ENCODE measurements around the gene HIGD1A.

- TF ChIP-seq POLR2AphosphoS5 (IDR thresholded peaks at IDR 0.05; ENCODE audit: low read depth, low read length) (no peak), JUND (IDR thresholded peaks at IDR 0.05) (no peak), NRF1 (IDR thresholded peaks at IDR 0.05; ENCODE audit: low read depth, low read length) (no peak), RFX5 (IDR thresholded peaks at IDR 0.05; ENCODE audit: low read length) (no peak), MXI1 (IDR thresholded peaks at IDR 0.05; ENCODE audit: low read depth, low read length) (no peak), USF2 (IDR thresholded peaks at IDR 0.05; ENCODE audit: borderline replicate concordance, low read depth, low read length) (no peak), SIN3A (IDR thresholded peaks at IDR 0.05; ENCODE audit: borderline replicate concordance, low read depth, low read length) (no peak)
- TF ChIP-seq, protein P1, sequence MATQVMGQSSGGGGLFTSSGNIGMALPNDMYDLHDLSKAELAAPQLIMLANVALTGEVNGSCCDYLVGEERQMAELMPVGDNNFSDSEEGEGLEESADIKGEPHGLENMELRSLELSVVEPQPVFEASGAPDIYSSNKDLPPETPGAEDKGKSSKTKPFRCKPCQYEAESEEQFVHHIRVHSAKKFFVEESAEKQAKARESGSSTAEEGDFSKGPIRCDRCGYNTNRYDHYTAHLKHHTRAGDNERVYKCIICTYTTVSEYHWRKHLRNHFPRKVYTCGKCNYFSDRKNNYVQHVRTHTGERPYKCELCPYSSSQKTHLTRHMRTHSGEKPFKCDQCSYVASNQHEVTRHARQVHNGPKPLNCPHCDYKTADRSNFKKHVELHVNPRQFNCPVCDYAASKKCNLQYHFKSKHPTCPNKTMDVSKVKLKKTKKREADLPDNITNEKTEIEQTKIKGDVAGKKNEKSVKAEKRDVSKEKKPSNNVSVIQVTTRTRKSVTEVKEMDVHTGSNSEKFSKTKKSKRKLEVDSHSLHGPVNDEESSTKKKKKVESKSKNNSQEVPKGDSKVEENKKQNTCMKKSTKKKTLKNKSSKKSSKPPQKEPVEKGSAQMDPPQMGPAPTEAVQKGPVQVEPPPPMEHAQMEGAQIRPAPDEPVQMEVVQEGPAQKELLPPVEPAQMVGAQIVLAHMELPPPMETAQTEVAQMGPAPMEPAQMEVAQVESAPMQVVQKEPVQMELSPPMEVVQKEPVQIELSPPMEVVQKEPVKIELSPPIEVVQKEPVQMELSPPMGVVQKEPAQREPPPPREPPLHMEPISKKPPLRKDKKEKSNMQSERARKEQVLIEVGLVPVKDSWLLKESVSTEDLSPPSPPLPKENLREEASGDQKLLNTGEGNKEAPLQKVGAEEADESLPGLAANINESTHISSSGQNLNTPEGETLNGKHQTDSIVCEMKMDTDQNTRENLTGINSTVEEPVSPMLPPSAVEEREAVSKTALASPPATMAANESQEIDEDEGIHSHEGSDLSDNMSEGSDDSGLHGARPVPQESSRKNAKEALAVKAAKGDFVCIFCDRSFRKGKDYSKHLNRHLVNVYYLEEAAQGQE (IDR thresholded peaks at IDR 0.05; ENCODE audit: low read depth, low read length): no peak
- TF ChIP-seq, protein P2, sequence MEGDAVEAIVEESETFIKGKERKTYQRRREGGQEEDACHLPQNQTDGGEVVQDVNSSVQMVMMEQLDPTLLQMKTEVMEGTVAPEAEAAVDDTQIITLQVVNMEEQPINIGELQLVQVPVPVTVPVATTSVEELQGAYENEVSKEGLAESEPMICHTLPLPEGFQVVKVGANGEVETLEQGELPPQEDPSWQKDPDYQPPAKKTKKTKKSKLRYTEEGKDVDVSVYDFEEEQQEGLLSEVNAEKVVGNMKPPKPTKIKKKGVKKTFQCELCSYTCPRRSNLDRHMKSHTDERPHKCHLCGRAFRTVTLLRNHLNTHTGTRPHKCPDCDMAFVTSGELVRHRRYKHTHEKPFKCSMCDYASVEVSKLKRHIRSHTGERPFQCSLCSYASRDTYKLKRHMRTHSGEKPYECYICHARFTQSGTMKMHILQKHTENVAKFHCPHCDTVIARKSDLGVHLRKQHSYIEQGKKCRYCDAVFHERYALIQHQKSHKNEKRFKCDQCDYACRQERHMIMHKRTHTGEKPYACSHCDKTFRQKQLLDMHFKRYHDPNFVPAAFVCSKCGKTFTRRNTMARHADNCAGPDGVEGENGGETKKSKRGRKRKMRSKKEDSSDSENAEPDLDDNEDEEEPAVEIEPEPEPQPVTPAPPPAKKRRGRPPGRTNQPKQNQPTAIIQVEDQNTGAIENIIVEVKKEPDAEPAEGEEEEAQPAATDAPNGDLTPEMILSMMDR (IDR thresholded peaks at IDR 0.05): no peak
These were observed 51.8 kb downstream of the HIGD1A start for GRCh38 chr3:42752441-42752840.

Measured in SK-N-SH (cell line).